Erythroblast (primary cell): Measurements from ENCODE around the gene SBF2.

Experiments
- GATA1 ChIP-seq: IDR thresholded peaks from 2 replicates; pipeline ENCODE4 v1.6.1; 2011; ENCODE audit warnings: low read depth, mild to moderate bottlenecking, control low read depth, low read length, moderate library complexity
- POLR2A ChIP-seq: IDR thresholded peaks from 2 replicates; pipeline ENCODE4 v1.6.1; 2011; ENCODE audit warnings: mild to moderate bottlenecking, low read length

DNA sequence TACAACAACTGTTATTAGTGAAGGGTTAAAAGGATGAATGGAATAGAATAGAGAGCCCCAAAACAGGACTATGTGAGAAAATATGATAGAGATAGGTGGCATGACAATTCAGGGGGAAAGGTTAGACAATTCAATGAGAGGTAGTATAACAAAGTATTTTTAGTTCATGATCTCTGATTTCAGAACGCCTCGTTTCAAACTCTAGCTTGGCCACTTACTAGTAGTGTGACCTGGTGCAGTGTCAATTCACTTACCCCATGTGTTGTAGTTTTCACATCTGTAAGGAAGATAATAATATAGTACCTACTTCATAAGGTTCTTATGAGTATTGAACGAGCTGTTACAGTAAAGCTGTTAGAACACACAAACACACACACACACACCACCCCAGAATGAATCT, 322.1 kb downstream of the SBF2 start:
- TF ChIP-seq POLR2A (no peak), GATA1 (no peak)
